ENCODE measurements around the gene PAM16. TPM values are rescaled to one million over a fixed set of nuclear protein-coding genes. Genes with fewer than 3 reads are reported as not detected.

Gene PAM16
- total RNA-seq, 1 donor, result 5.4 TPM

GRCh38 chr16:4377573-4378154 lies 26.5 kb upstream of the PAM16 start:
- Histone ChIP-seq H3K4me3 (ENCODE audit: low read length) (no peak overlapping the region), H3K9me3 (ENCODE audit: low read depth, low read length) (no peaks in the 10 kb centered on the region), H3K27me3 (ENCODE audit: insufficient read depth, low read length) (no peaks in the 10 kb centered on the region), H3K4me1 (ENCODE audit: insufficient read depth, low read length) (peaks cover 11% of the 10 kb centered on the region)

DNA sequence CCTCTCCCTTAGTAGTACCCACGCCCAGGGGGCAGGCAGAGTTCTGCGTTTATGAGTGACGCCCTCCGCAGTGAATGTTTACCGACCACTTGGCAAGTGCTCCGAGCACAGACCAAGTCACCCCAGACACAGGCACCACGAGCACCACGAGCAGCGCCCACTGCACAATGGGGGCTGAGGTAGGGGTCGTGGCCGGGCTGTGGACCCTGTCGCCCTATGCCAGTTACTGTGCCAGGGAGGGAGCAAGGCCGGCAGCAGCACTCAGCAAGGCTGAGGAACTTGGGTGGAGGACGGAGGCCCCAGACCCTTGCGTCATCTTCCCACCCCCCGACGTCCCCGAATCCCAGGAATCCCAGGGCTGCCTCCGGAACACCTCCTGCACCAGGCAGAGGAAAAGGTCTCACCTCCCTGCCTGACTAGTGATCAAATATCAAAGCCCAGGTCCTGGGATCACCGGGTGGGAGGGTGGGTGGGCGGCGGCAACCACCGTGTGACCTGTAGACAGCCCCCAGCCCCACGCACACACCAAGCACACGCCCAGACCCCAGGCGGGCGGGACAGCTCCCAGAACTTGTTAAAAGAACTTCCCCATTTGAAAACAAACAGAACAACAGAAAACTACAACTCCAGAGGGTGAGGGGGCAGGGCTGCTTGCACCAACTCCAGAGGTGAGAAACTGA lies 25.9 kb upstream of the PAM16 start:
- no peaks in the 10 kb centered on the region for H3K9me3 ChIP-seq (ENCODE audit: low read depth, low read length)
- H3K4me3 ChIP-seq (ENCODE audit: low read length), result no peak overlapping the region
- H3K4me1 ChIP-seq (ENCODE audit: insufficient read depth, low read length), result peaks cover 17% of the 10 kb centered on the region
- H3K27me3 ChIP-seq (ENCODE audit: insufficient read depth, low read length), result no peaks in the 10 kb centered on the region

- Histone ChIP-seq H3K4me1 (ENCODE audit: insufficient read depth, low read length) (peaks cover 22% of the 10 kb centered on the region), H3K9me3 (ENCODE audit: low read depth, low read length) (no peaks in the 10 kb centered on the region), H3K4me3 (ENCODE audit: low read length) (no peak overlapping the region), H3K27me3 (ENCODE audit: insufficient read depth, low read length) (no peaks in the 10 kb centered on the region)
These were observed 25.2 kb upstream of the PAM16 start for GRCh38 chr16:4376126-4376892.

GRCh38 chr16:4375717-4376116 lies 24.6 kb upstream of the PAM16 start:
- H3K4me3 ChIP-seq (ENCODE audit: low read length), result no peak overlapping the region
- H3K4me1 ChIP-seq (ENCODE audit: insufficient read depth, low read length), result peaks cover 25% of the 10 kb centered on the region
- H3K9me3 ChIP-seq (ENCODE audit: low read depth, low read length), result no peaks in the 10 kb centered on the region
- H3K27me3 ChIP-seq (ENCODE audit: insufficient read depth, low read length), result no peaks in the 10 kb centered on the region

DNA sequence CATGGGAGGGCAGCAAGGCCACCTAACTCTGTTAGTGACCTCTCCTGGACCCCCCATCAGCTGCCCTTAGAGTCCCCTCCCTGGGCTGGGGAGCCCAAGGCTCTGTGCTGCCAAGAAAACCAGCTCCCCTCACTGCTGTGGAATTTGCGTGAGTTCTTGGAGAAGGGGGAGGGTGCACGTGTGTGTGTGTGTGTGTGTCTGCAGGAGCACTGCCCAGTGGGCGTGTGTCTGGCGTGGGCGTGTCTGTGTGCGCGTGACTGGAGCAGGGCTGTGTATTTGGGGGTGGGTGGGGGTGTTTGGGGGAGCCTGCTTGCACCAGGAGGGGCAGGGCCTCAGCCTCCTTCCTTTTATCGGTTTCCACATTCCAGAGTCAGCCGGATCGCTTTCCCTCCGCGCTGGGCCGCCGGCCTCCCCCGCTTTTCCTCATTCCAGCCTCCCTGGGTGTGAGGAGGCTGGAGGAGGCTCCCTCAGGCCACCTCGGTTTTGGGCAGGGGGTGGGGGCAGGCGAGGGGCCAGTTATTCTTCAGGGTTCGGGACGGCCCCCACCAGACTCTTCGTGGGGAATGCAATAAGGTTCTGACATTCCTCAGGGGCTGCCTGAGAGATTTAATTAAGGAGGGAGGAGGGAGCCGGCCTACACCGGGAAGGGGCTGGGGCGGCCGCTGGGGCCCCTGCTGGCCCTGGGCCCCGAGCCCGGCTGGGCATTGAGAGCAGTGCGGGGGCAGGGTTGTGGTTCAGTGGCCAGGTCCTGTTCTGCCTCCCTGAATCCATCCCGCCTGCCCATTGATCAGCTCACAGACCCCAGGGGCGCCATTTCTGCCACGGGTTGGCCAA lies 23.0 kb upstream of the PAM16 start:
- Histone ChIP-seq H3K9me3 (ENCODE audit: low read depth, low read length) (no peaks in the 10 kb centered on the region), H3K4me1 (ENCODE audit: insufficient read depth, low read length) (peaks cover 25% of the 10 kb centered on the region), H3K27me3 (ENCODE audit: insufficient read depth, low read length) (no peaks in the 10 kb centered on the region), H3K4me3 (ENCODE audit: low read length) (no peak overlapping the region)

- no peak overlapping the region for H3K4me3 ChIP-seq (ENCODE audit: low read length)
- H3K4me1 ChIP-seq (ENCODE audit: insufficient read depth, low read length), result peaks cover 25% of the 10 kb centered on the region
- H3K9me3 ChIP-seq (ENCODE audit: low read depth, low read length), result no peaks in the 10 kb centered on the region
These were observed 22.3 kb upstream of the PAM16 start for GRCh38 chr16:4373356-4373908.

GRCh38 chr16:4372578-4373355 lies 21.6 kb upstream of the PAM16 start:
- Histone ChIP-seq H3K27me3 (ENCODE audit: insufficient read depth, low read length) (no peaks in the 10 kb centered on the region), H3K4me3 (ENCODE audit: low read length) (no peak overlapping the region), H3K4me1 (ENCODE audit: insufficient read depth, low read length) (peaks cover 25% of the 10 kb centered on the region)

More at GRCh38 chr16:4373356-4373908, 22.3 kb upstream of the PAM16 start:
- no peaks in the 10 kb centered on the region for H3K27me3 ChIP-seq (ENCODE audit: insufficient read depth, low read length)

DNA sequence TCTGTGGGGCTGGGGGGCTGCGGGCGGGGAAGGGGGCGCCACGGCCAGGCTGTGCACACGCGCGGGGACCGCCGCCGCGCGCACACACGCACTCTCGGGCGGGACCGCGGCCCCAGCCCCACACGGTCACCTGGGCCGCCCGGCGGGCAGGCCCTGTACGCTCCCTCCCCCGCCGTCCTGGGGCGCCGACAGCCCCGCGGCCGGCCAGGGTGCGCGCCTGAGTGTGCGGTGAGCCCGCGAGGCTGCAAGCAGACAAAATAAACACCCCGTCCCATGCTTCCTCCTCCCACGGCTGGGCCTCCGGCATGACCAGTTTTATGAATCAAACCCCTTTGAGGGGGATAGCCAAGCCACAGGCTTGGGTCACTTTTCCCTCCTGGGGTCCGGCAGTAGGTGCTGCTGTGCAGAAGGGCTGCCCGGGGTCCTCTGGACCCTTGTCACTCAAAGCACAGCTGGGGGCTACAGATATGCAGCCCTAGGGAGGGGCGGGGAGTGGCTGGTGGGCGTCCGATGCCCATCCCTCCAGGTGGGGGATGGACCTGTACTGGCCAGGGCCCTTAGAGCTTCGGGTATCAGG lies 21.0 kb upstream of the PAM16 start:
- no peaks in the 10 kb centered on the region for H3K9me3 ChIP-seq (ENCODE audit: low read depth, low read length)

More at GRCh38 chr16:4372578-4373355, 21.6 kb upstream of the PAM16 start:
- H3K9me3 ChIP-seq (ENCODE audit: low read depth, low read length), result no peaks in the 10 kb centered on the region

GRCh38 chr16:4371357-4372000 lies 20.4 kb upstream of the PAM16 start, which contains the start of gene VASN:
Gene VASN, plus strand, starts transcription at chr16:4371848. Its CDS starts 9,030 bp downstream, at chr16:4380878.
- Histone ChIP-seq H3K27me3 (ENCODE audit: insufficient read depth, low read length) (no peaks in the 10 kb centered on the region), H3K4me3 (ENCODE audit: low read length) (no peak within 1 kb of the TSS), H3K4me1 (ENCODE audit: insufficient read depth, low read length) (peaks cover 25% of the 10 kb centered on the region), H3K9me3 (ENCODE audit: low read depth, low read length) (no peaks in the 10 kb centered on the region)

More for the DNA sequence above, 21.0 kb upstream of the PAM16 start:
- Histone ChIP-seq H3K4me1 (ENCODE audit: insufficient read depth, low read length) (peaks cover 25% of the 10 kb centered on the region), H3K4me3 (ENCODE audit: low read length) (no peak overlapping the region), H3K27me3 (ENCODE audit: insufficient read depth, low read length) (no peaks in the 10 kb centered on the region)

GRCh38 chr16:4370570-4371356 lies 19.6 kb upstream of the PAM16 start:
- H3K4me1 ChIP-seq (ENCODE audit: insufficient read depth, low read length), result peaks cover 25% of the 10 kb centered on the region

DNA sequence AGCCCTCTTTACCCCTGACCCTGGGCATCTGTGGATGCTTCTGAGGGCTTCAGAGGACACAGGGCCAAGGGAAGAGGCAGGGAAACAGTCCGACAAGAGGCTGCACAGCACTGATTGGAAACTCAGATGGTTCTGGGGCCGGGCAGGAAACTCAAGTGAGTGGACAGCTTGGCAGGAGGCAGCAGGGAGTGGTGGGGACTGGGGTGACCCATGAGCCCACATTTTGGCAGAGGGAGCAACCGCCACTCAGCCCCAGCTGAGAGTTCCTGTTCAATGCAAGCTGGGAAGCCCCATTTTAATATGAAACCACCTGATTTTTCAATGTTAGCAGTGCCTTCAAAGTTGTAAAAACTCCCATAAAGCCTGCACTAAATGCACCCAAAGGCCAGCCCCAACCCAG lies 19.0 kb upstream of the PAM16 start:
- Histone ChIP-seq H3K27me3 (ENCODE audit: insufficient read depth, low read length) (no peaks in the 10 kb centered on the region), H3K9me3 (ENCODE audit: low read depth, low read length) (no peaks in the 10 kb centered on the region), H3K4me1 (ENCODE audit: insufficient read depth, low read length) (peaks cover 25% of the 10 kb centered on the region), H3K4me3 (ENCODE audit: low read length) (no peak overlapping the region)

More at GRCh38 chr16:4370570-4371356, 19.6 kb upstream of the PAM16 start:
- H3K9me3 ChIP-seq (ENCODE audit: low read depth, low read length), result no peaks in the 10 kb centered on the region
- no peak overlapping the region for H3K4me3 ChIP-seq (ENCODE audit: low read length)
- H3K27me3 ChIP-seq (ENCODE audit: insufficient read depth, low read length), result no peaks in the 10 kb centered on the region

DNA sequence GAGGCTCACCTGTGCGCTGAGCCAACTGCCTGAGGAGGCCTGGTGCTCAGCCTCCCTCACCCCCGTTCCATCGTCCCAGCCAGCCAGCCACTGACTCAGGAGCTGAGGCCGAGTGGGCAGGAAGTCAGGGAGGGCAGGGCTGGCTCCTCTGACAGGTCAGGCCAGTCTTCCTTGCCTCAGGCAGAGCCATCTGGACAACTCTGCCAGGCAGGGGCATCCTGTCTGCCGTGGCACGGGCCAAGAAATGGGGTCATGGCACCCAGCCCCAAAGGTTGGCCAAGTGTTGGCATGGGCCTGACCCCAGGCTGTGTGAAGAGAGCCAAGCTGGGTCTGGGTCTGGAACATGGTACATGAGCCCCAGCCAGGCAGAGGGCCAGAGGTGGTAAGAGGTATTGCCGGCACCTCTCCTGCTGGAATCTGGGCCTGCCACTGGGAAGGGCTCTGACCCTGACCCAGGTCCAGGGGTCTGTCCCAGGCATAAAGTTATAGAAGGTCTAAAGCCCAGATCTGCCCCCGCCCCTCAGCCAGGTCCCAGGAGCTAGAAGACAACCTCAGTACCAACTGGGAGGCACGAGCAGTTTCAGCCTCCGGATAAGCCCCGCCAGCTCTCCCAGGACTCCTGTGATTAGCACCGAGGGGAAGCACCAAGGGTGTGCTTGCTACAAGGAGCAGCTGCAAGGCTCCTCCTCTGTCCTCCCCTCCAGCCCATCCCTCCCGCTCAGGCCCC lies 18.0 kb upstream of the PAM16 start:
- peaks cover 25% of the 10 kb centered on the region for H3K4me1 ChIP-seq (ENCODE audit: insufficient read depth, low read length)
- H3K4me3 ChIP-seq (ENCODE audit: low read length), result no peak overlapping the region
- H3K27me3 ChIP-seq (ENCODE audit: insufficient read depth, low read length), result no peaks in the 10 kb centered on the region
- no peaks in the 10 kb centered on the region for H3K9me3 ChIP-seq (ENCODE audit: low read depth, low read length)
